Ovary (tissue), 3 donors: ENCODE data around the gene WBP1L.

Experiments
- CTCF ChIP-seq, 3 donors: fragments of 450-650 bp in 2 of 3; fragments of 200-600 bp in 1 of 3; IDR thresholded peaks; one replicate each; pipeline versions ENCODE4 v1.5.1 to v1.8.0; 2016 to 2022; ENCODE audit warnings: antibody characterized with exemption in 3 of 3, mild to moderate bottlenecking in 1 of 3
- EP300 ChIP-seq: sonication (generic); formaldehyde crosslinking; IDR thresholded peaks from one replicate; pipeline ENCODE4 v1.6.1; 2017; ENCODE audit warnings: antibody characterized with exemption
- POLR2A ChIP-seq: fragments of 450-650 bp; IDR thresholded peaks from one replicate; pipeline ENCODE4 v1.6.1; 2017; ENCODE audit warnings: antibody characterized with exemption, mild to moderate bottlenecking, moderate library complexity
- donor health status: DM: no; HTN: no; CAD: no.

DNA sequence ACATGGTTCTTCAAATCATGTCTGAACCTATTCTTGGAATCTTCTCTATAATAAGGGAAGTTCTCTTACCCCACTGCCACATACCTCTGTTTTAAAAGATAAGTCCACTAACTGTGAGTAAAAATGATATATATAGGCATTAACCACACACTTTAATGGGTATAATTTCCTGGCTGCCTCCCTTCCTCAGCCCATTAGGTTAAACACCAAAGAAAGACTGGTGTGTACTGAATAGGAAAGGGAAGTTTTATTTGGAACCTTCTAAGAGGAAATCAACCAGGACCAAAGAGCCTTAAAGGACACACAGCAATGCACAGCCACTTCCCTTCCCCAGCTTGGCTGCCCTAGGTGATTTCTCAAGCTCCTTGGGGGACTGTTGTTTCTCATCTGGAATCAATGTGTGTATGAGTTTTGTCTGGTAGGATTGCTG is 5.0 kb upstream of the WBP1L start:
- TF ChIP-seq CTCF (IDR thresholded peaks at IDR 0.05) (no peak), EP300 (no peak), POLR2A (no peak)
